ENCODE measurements around the gene ESYT2. TPM values are rescaled to one million over a fixed set of nuclear protein-coding genes. Genes with fewer than 3 reads are reported as not detected.

Gene ESYT2
- total and polyA plus RNA-seq, 2 donors (not counting 1 experiment from before 2014, with no cell fraction given) = 66.0 to 93.0 TPM

GRCh38 chr7:158850545-158851102, 21.3 kb upstream of the ESYT2 start:
- H3K27me3 ChIP-seq (ENCODE audit: control insufficient read depth, insufficient read depth, low read length) = no peaks in the 10 kb centered on the region
- no peaks in the 10 kb centered on the region for H3K36me3 ChIP-seq (ENCODE audit: control insufficient read depth, insufficient read depth, low read length)
- no peaks in the 10 kb centered on the region for H3K9me3 ChIP-seq (ENCODE audit: control insufficient read depth, insufficient read depth, low read depth, low read length)
- H3K9ac ChIP-seq (ENCODE audit: insufficient read depth, low read length) = no peak overlapping the region
- H3K4me3 ChIP-seq (replicated peaks in 1 of 4; ENCODE audit: control extremely low read depth in 1 of 4, insufficient read depth in 1 of 4, low read depth in 3 of 4, low read length in 4 of 4) = no peak overlapping the region
- no peak overlapping the region for H3K4me2 ChIP-seq (ENCODE audit: extremely low read depth, insufficient read depth, low read length)
- H4K20me1 ChIP-seq (ENCODE audit: control insufficient read depth, extremely low read depth, insufficient read depth, low read length) = no peaks in the 10 kb centered on the region
- H3K4me1 ChIP-seq (ENCODE audit: control insufficient read depth, extremely low read depth, insufficient read depth, low read length) = no peaks in the 10 kb centered on the region
- no peaks in the 10 kb centered on the region for H3K79me2 ChIP-seq (ENCODE audit: control insufficient read depth, insufficient read depth, low read length)
- H3K27ac ChIP-seq (ENCODE audit: insufficient read depth, low read length) = no peak overlapping the region
- no peak for DNase-seq (ENCODE audit: low read depth in 2 of 2)
- TF ChIP-seq EZH2 (IDR thresholded peaks at IDR 0.05; ENCODE audit: low read length, missing control alignments) (no peak), CTCF (conservative IDR thresholded peaks at IDR 0.05 in 1 of 2, IDR thresholded peaks at IDR 0.05 in 1 of 2; ENCODE audit: low read depth in 1 of 2, low read length in 2 of 2) (no peak)
- no peak overlapping the region for H2AFZ ChIP-seq (ENCODE audit: low read length)

- H3K36me3 ChIP-seq (ENCODE audit: control insufficient read depth, insufficient read depth, low read length) = no peaks in the 10 kb centered on the region
- no peak overlapping the region for H3K27ac ChIP-seq (ENCODE audit: insufficient read depth, low read length)
- H3K79me2 ChIP-seq (ENCODE audit: control insufficient read depth, insufficient read depth, low read length) = no peaks in the 10 kb centered on the region
- no peak for DNase-seq (ENCODE audit: low read depth in 2 of 2)
- no peaks in the 10 kb centered on the region for H3K4me1 ChIP-seq (ENCODE audit: control insufficient read depth, extremely low read depth, insufficient read depth, low read length)
- H3K4me3 ChIP-seq (replicated peaks in 1 of 4; ENCODE audit: control extremely low read depth in 1 of 4, insufficient read depth in 1 of 4, low read depth in 3 of 4, low read length in 4 of 4) = no peak overlapping the region
- H3K27me3 ChIP-seq (ENCODE audit: control insufficient read depth, insufficient read depth, low read length) = no peaks in the 10 kb centered on the region
- TF ChIP-seq EZH2 (IDR thresholded peaks at IDR 0.05; ENCODE audit: low read length, missing control alignments) (no peak), CTCF (conservative IDR thresholded peaks at IDR 0.05 in 1 of 2, IDR thresholded peaks at IDR 0.05 in 1 of 2; ENCODE audit: low read depth in 1 of 2, low read length in 2 of 2) (no peak)
- no peak overlapping the region for H2AFZ ChIP-seq (ENCODE audit: low read length)
- H3K9me3 ChIP-seq (ENCODE audit: control insufficient read depth, insufficient read depth, low read depth, low read length) = no peaks in the 10 kb centered on the region
- no peaks in the 10 kb centered on the region for H4K20me1 ChIP-seq (ENCODE audit: control insufficient read depth, extremely low read depth, insufficient read depth, low read length)
- H3K4me2 ChIP-seq (ENCODE audit: extremely low read depth, insufficient read depth, low read length) = no peak overlapping the region
- H3K9ac ChIP-seq (ENCODE audit: insufficient read depth, low read length) = no peak overlapping the region
Observed at GRCh38 chr7:158849768-158850544, 20.6 kb upstream of the ESYT2 start.

- no peaks in the 10 kb centered on the region for H3K4me1 ChIP-seq (ENCODE audit: control insufficient read depth, extremely low read depth, insufficient read depth, low read length)
- TF ChIP-seq EZH2 (IDR thresholded peaks at IDR 0.05; ENCODE audit: low read length, missing control alignments) = no peak
- TF ChIP-seq CTCF (conservative IDR thresholded peaks at IDR 0.05 in 1 of 2, IDR thresholded peaks at IDR 0.05 in 1 of 2; ENCODE audit: low read depth in 1 of 2, low read length in 2 of 2) = no peak
- no peak overlapping the region for H3K27ac ChIP-seq (ENCODE audit: insufficient read depth, low read length)
- H3K4me3 ChIP-seq (replicated peaks in 1 of 4; ENCODE audit: control extremely low read depth in 1 of 4, insufficient read depth in 1 of 4, low read depth in 3 of 4, low read length in 4 of 4) = no peak overlapping the region
- DNase-seq (ENCODE audit: low read depth in 2 of 2) = no peak
- H3K36me3 ChIP-seq (ENCODE audit: control insufficient read depth, insufficient read depth, low read length) = no peaks in the 10 kb centered on the region
- H3K27me3 ChIP-seq (ENCODE audit: control insufficient read depth, insufficient read depth, low read length) = no peaks in the 10 kb centered on the region
- no peaks in the 10 kb centered on the region for H3K79me2 ChIP-seq (ENCODE audit: control insufficient read depth, insufficient read depth, low read length)
- H3K4me2 ChIP-seq (ENCODE audit: extremely low read depth, insufficient read depth, low read length) = no peak overlapping the region
- no peaks in the 10 kb centered on the region for H4K20me1 ChIP-seq (ENCODE audit: control insufficient read depth, extremely low read depth, insufficient read depth, low read length)
- H2AFZ ChIP-seq (ENCODE audit: low read length) = no peak overlapping the region
- no peaks in the 10 kb centered on the region for H3K9me3 ChIP-seq (ENCODE audit: control insufficient read depth, insufficient read depth, low read depth, low read length)
- H3K9ac ChIP-seq (ENCODE audit: insufficient read depth, low read length) = no peak overlapping the region
Observed at GRCh38 chr7:158849442-158849767, 20.1 kb upstream of the ESYT2 start.

Measured in fibroblast of lung (primary cell).